ENCODE results near the gene MRPL10.
A peak's percentile ranks its signal among the peaks of the same experiment; 100 is the strongest.

The MRPL10 gene

GRCh38 chr17:47831003-47831933 lies at the start of gene MRPL10, which contains the start of gene LRRC46 (continued):
- TF ChIP-seq, protein P1, sequence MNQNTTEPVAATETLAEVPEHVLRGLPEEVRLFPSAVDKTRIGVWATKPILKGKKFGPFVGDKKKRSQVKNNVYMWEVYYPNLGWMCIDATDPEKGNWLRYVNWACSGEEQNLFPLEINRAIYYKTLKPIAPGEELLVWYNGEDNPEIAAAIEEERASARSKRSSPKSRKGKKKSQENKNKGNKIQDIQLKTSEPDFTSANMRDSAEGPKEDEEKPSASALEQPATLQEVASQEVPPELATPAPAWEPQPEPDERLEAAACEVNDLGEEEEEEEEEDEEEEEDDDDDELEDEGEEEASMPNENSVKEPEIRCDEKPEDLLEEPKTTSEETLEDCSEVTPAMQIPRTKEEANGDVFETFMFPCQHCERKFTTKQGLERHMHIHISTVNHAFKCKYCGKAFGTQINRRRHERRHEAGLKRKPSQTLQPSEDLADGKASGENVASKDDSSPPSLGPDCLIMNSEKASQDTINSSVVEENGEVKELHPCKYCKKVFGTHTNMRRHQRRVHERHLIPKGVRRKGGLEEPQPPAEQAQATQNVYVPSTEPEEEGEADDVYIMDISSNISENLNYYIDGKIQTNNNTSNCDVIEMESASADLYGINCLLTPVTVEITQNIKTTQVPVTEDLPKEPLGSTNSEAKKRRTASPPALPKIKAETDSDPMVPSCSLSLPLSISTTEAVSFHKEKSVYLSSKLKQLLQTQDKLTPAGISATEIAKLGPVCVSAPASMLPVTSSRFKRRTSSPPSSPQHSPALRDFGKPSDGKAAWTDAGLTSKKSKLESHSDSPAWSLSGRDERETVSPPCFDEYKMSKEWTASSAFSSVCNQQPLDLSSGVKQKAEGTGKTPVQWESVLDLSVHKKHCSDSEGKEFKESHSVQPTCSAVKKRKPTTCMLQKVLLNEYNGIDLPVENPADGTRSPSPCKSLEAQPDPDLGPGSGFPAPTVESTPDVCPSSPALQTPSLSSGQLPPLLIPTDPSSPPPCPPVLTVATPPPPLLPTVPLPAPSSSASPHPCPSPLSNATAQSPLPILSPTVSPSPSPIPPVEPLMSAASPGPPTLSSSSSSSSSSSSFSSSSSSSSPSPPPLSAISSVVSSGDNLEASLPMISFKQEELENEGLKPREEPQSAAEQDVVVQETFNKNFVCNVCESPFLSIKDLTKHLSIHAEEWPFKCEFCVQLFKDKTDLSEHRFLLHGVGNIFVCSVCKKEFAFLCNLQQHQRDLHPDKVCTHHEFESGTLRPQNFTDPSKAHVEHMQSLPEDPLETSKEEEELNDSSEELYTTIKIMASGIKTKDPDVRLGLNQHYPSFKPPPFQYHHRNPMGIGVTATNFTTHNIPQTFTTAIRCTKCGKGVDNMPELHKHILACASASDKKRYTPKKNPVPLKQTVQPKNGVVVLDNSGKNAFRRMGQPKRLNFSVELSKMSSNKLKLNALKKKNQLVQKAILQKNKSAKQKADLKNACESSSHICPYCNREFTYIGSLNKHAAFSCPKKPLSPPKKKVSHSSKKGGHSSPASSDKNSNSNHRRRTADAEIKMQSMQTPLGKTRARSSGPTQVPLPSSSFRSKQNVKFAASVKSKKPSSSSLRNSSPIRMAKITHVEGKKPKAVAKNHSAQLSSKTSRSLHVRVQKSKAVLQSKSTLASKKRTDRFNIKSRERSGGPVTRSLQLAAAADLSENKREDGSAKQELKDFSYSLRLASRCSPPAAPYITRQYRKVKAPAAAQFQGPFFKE (tag by site-specific recombination; IDR thresholded peaks at IDR 0.05; ENCODE audit: borderline replicate concordance): no peak
- TF ChIP-seq BCL11B (tag by site-specific recombination; IDR thresholded peaks at IDR 0.05; ENCODE audit: low read depth): no peak
- no peak for TF ChIP-seq ZNF148 (tag by site-specific recombination; IDR thresholded peaks at IDR 0.05; ENCODE audit: borderline replicate concordance)
- TF ChIP-seq SALL2 (tag by site-specific recombination; IDR thresholded peaks at IDR 0.05; ENCODE audit: borderline replicate concordance): no peak
- no peak for TF ChIP-seq ZNF624 (tag by site-specific recombination; IDR thresholded peaks at IDR 0.05)
- TF ChIP-seq ZNF549 (tag by site-specific recombination; IDR thresholded peaks at IDR 0.05): no peak
- no peak for TF ChIP-seq ZBTB48 (tag by site-specific recombination; IDR thresholded peaks at IDR 0.05)
- no peak for TF ChIP-seq ZNF785 (tag by site-specific recombination; IDR thresholded peaks at IDR 0.05)
- 0 out of 2 replicates have a peak, but pooled peaks have one; percentile 67 for TF ChIP-seq ZNF24 (tag by site-specific recombination; IDR thresholded peaks at IDR 0.05)
- TF ChIP-seq ZFP37 (tag by site-specific recombination; IDR thresholded peaks at IDR 0.05): peak; percentile 57; the same call in 1 of the 2 replicates
- no peak for TF ChIP-seq ZNF37A (tag by site-specific recombination; IDR thresholded peaks at IDR 0.05)
- TF ChIP-seq, protein P2, sequence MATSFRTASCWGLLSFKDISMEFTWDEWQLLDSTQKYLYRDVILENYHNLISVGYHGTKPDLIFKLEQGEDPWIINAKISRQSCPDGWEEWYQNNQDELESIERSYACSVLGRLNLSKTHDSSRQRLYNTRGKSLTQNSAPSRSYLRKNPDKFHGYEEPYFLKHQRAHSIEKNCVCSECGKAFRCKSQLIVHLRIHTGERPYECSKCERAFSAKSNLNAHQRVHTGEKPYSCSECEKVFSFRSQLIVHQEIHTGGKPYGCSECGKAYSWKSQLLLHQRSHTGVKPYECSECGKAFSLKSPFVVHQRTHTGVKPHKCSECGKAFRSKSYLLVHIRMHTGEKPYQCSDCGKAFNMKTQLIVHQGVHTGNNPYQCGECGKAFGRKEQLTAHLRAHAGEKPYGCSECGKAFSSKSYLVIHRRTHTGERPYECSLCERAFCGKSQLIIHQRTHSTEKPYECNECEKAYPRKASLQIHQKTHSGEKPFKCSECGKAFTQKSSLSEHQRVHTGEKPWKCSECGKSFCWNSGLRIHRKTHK (tag by site-specific recombination; IDR thresholded peaks at IDR 0.05): no peak
- TF ChIP-seq YY1 (tag by site-specific recombination; IDR thresholded peaks at IDR 0.05): peak; percentile 87; the same call in 1 of the 2 replicates
- no peak for TF ChIP-seq SCRT1 (tag by site-specific recombination; IDR thresholded peaks at IDR 0.05; ENCODE audit: borderline replicate concordance)
- TF ChIP-seq SETDB1 (IDR thresholded peaks at IDR 0.05; ENCODE audit: insufficient read length, low read length): no peak
- peak; percentile 75 for TF ChIP-seq ZEB2 (tag by site-specific recombination; IDR thresholded peaks at IDR 0.05)
- no peak for TF ChIP-seq IKZF3 (tag by site-specific recombination; IDR thresholded peaks at IDR 0.05)
- no peak for TF ChIP-seq HOXC10 (CRISPR knock-in tag; IDR thresholded peaks at IDR 0.05)
- no peak for TF ChIP-seq ZSCAN30 (tag by site-specific recombination; IDR thresholded peaks at IDR 0.05)
- no peak for TF ChIP-seq ZNF596 (tag by site-specific recombination; IDR thresholded peaks at IDR 0.05)
- no peak for TF ChIP-seq ZNF768 (tag by site-specific recombination; IDR thresholded peaks at IDR 0.05)
- TF ChIP-seq ZNF830 (tag by site-specific recombination; IDR thresholded peaks at IDR 0.05; ENCODE audit: low read depth): no peak
- no peak for TF ChIP-seq ZNF16 (tag by site-specific recombination; IDR thresholded peaks at IDR 0.05; ENCODE audit: low read depth)
- TF ChIP-seq ZNF48 (tag by site-specific recombination; IDR thresholded peaks at IDR 0.05): no peak
- peak; percentile 29 for TF ChIP-seq ZBTB26 (tag by site-specific recombination; optimal IDR thresholded peaks at IDR 0.05)
- TF ChIP-seq ZNF544 (tag by site-specific recombination; IDR thresholded peaks at IDR 0.05): no peak
- TF ChIP-seq ZNF391 (tag by site-specific recombination; IDR thresholded peaks at IDR 0.05; ENCODE audit: borderline replicate concordance, low read depth): peak; percentile 41; the same call in 1 of the 2 replicates
- no peak for TF ChIP-seq PRDM1 (tag by site-specific recombination; IDR thresholded peaks at IDR 0.05)
- TF ChIP-seq ZBTB21 (tag by site-specific recombination; IDR thresholded peaks at IDR 0.05): no peak

Data from HEK293 (cell line).